HFFc6 (cell line): ENCODE data around the gene SEL1L2. TPM values are rescaled to one million over a fixed set of nuclear protein-coding genes. Genes with fewer than 3 reads are reported as not detected.

Experiments used
- DNase-seq: peaks from one replicate; pipeline ENCODE4 v3.0.0-alpha.2; 2018
- H3K27ac Mint-ChIP-seq: 2 replicates; pipeline ENCODE4 v1.8.0; 2020; ENCODE audit warnings: mild to moderate bottlenecking, mixed read lengths
- H3K27me3 Mint-ChIP-seq: 2 replicates; pipeline ENCODE4 v1.8.0; 2021; ENCODE audit warnings: mild to moderate bottlenecking, moderate library complexity, mixed read lengths; ENCODE audit not compliant: insufficient read depth
- H3K36me3 Mint-ChIP-seq: 2 replicates; pipeline ENCODE4 v1.8.0; 2021; ENCODE audit warnings: low read depth, mixed read lengths
- H3K4me1 Mint-ChIP-seq: 2 replicates; pipeline ENCODE4 v1.8.0; 2020; ENCODE audit warnings: low read depth, mixed read lengths
- H3K4me3 Mint-ChIP-seq: 2 replicates; pipeline ENCODE4 v1.8.0; 2020; ENCODE audit warnings: mild to moderate bottlenecking, moderate library complexity, mixed read lengths
- H3K9me3 Mint-ChIP-seq: 2 replicates; pipeline ENCODE4 v1.8.0; 2020; ENCODE audit warnings: mild to moderate bottlenecking, mixed read lengths
- total RNA-seq, 6 experiments: library from RNA; stranded (reverse); fragmentation: NEBNext Ultra II Directional; extraction: Animal tissue kit (Norgen Biotek cat#: 25700); gene quantifications; 2 replicates in 1 of 6; 3 replicates in 5 of 6; pipeline ENCODE4 v1.2.3, GENCODE V29; 2021
- TF ChIP-seq, protein P1 (sequence below): fragments of 200-600 bp; sonication (generic); IDR thresholded peaks from 2 replicates; pipeline ENCODE4 v1.5.0; 2021; ENCODE audit warnings: antibody characterized with exemption, mild to moderate bottlenecking

The SEL1L2 gene
- total RNA-seq, 6 experiments from 2014 or later = 0.85 TPM; not detected in 5

DNA sequence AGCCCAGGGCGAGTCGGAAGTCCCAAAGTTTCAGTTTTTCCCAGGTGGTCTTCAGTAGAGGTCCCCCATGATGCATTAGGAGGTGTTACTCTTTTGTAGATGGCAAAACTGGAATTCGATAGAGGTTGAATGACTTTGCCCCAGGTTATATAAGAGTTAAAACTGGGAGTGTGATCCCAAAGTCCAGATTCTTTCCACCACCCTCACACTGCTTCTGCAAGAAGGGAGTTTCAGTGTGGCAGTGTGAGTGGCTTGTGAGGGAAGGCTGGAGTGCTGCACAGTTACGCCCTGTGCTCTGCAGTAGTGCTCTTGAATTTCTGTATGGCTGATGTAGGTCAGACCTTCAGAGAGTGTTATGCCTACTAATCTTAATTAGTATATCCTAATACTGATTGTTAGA, 175.7 kb downstream of the SEL1L2 start:
- Mint-ChIP-seq H3K9me3 (no peaks in the 10 kb centered on the region), H3K4me1 (peaks cover 17% of the 10 kb centered on the region), H3K4me3 (no peak overlapping the region), H3K27ac (no peak overlapping the region), H3K27me3 (no peaks in the 10 kb centered on the region), H3K36me3 (peaks cover 8% of the 10 kb centered on the region)
- TF ChIP-seq, protein P1, sequence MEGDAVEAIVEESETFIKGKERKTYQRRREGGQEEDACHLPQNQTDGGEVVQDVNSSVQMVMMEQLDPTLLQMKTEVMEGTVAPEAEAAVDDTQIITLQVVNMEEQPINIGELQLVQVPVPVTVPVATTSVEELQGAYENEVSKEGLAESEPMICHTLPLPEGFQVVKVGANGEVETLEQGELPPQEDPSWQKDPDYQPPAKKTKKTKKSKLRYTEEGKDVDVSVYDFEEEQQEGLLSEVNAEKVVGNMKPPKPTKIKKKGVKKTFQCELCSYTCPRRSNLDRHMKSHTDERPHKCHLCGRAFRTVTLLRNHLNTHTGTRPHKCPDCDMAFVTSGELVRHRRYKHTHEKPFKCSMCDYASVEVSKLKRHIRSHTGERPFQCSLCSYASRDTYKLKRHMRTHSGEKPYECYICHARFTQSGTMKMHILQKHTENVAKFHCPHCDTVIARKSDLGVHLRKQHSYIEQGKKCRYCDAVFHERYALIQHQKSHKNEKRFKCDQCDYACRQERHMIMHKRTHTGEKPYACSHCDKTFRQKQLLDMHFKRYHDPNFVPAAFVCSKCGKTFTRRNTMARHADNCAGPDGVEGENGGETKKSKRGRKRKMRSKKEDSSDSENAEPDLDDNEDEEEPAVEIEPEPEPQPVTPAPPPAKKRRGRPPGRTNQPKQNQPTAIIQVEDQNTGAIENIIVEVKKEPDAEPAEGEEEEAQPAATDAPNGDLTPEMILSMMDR = no peak
- no peak for DNase-seq

DNA sequence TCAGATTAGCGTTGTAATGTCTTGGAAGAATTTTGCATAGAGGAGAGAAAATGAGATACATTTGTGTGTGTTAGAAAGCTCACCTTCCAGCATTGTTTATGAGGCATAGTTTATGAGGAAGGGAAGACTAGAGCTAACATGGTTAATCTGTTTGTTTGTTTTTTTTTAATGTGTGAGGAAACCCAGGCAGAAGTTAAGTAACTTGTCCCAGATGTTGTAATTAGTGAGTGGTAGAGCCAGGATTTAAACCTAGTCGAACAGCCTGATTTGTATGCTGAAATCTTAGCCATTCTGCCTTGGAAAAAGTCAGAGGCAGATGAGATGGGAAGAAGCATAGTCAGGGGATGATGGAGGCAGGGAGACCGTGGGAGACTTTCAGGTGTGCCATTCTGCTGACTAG, 176.5 kb downstream of the SEL1L2 start:
- Mint-ChIP-seq H3K9me3 (no peaks in the 10 kb centered on the region), H3K4me1 (peaks cover 17% of the 10 kb centered on the region), H3K4me3 (no peak overlapping the region), H3K27ac (no peak overlapping the region), H3K27me3 (no peaks in the 10 kb centered on the region), H3K36me3 (peaks cover 8% of the 10 kb centered on the region)
- DNase-seq = no peak
- TF ChIP-seq, protein P1 = no peak

DNA sequence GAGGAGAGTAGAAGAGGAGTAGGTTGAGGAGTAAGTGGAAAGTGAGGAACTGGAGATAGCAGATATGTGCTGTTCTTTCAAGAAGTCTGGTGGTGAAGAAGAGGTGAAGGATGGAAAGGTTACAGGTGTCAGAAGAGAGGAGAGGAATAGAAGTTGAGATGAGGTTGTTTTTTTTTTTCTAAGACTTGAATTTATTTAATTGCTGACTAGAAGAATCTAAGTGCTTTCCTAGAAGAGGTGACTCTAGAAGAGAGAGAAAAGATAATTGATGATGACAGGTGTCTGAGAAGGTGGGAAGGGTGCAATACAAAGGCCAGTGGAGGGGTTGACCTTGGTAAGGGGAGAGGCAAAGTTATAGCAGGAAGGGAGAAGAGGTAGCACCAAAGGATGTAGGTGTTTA, 180.0 kb downstream of the SEL1L2 start:
- TF ChIP-seq, protein P1 = no peak
- Mint-ChIP-seq H3K4me1 (no peaks in the 10 kb centered on the region), H3K9me3 (no peaks in the 10 kb centered on the region), H3K27me3 (no peaks in the 10 kb centered on the region), H3K4me3 (no peak overlapping the region), H3K27ac (no peak overlapping the region), H3K36me3 (no peaks in the 10 kb centered on the region)
- no peak for DNase-seq

DNA sequence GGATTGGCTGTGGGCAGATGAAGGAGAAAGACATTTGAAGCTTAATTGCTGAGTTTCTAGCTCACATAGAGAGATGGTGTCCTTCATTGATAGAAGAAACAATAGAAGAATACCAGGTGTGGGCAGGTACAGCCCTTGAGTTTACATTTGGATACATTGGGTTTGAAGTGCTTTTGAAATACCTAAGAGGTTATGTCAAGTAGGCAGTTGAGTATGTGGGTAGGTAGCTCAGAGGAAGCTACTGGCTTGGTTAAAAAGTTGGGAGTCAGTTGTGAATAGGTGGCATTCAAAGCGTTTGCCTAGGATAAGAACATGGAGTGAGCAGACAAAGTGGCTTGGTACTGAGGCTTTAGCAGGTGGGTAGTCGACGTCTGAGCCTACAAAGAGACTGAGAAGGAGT, 180.6 kb downstream of the SEL1L2 start:
- no peak for DNase-seq
- no peak overlapping the region for H3K27ac Mint-ChIP-seq
- no peaks in the 10 kb centered on the region for H3K4me1 Mint-ChIP-seq
- H3K36me3 Mint-ChIP-seq = no peaks in the 10 kb centered on the region
- TF ChIP-seq, protein P1 = no peak
- H3K27me3 Mint-ChIP-seq = no peaks in the 10 kb centered on the region
- H3K4me3 Mint-ChIP-seq = no peak overlapping the region
- H3K9me3 Mint-ChIP-seq = no peaks in the 10 kb centered on the region

DNA sequence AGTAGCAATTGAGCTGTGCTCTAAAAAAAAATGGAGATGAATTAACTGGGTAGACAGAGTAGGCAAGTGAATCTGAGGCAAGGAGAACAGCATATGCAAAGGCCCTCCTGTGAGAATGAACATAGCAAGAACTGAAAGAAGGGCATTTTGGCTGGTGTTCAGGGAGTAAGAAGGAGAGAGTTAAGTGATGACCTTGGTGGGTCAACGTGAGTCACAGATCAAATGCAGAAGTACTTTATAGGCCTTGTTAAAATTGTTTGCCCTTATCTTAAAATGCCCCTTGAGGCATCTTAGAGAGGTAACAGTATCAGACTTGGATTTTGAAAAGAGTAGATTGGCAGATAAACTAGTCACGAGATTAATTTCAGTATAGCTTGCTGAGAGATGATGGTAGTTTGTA, 181.0 kb downstream of the SEL1L2 start:
- Mint-ChIP-seq H3K27ac (no peak overlapping the region), H3K9me3 (no peaks in the 10 kb centered on the region), H3K27me3 (no peaks in the 10 kb centered on the region), H3K36me3 (no peaks in the 10 kb centered on the region), H3K4me1 (no peaks in the 10 kb centered on the region), H3K4me3 (no peak overlapping the region)
- TF ChIP-seq, protein P1 = no peak
- no peak for DNase-seq

DNA sequence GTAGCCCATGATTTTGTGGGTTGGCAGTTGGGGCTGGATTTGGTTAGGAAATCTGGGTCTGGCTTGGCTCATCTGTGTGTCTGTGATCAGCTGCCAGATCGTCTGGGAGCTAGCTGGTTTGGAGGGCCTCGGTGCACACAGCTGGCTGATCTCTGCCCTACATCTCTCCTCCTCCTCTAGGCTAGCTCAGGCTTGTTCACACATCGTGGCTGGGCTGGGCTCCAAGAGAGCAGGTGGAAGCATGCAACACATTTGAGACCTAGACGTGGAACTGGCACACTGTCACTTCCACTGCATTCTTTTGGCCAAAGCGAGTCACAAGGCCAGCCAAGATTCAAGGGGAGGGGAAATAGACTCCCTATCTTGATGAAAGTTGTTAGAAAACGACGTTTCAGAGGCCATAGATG, 189.7 kb downstream of the SEL1L2 start:
- TF ChIP-seq, protein P1 = no peak
- Mint-ChIP-seq H3K36me3 (peaks cover 20% of the 10 kb centered on the region), H3K27me3 (no peaks in the 10 kb centered on the region), H3K27ac (peak overlapping the region; percentile 16; the same call in 1 of the 2 replicates), H3K4me3 (no peak overlapping the region), H3K9me3 (no peaks in the 10 kb centered on the region), H3K4me1 (peaks cover 15% of the 10 kb centered on the region)
- peak; percentile 39 for DNase-seq
